Activated B cell treated with CpG ODN at 0.5 μM for 24 hours (primary cell): ENCODE measurements around the gene CIPC. TPM values are rescaled to one million over a fixed set of nuclear protein-coding genes. Genes with fewer than 3 reads are reported as not detected.

Source experiments
- ATAC-seq: fragments of 200-7000 bp; cut with Tn5 transposase; one replicate; pipeline ENCODE4 v1.10.0; 2021; ENCODE audit warnings: low read depth, mild to moderate bottlenecking, moderate library complexity
- CTCF ChIA-PET: fragments of 350-600 bp; sonication (Branson Sonifier 250); formaldehyde crosslinking; loops from one replicate; lab custom pipeline; 2021; ENCODE audit warnings: antibody characterized with exemption; lab: Charles Lee
- POLR2A ChIA-PET: fragments of 350-600 bp; sonication (Branson Sonifier 250); formaldehyde crosslinking; loops from one replicate; lab custom pipeline; 2021; ENCODE audit warnings: antibody characterized with exemption; lab: Charles Lee
- DNase-seq: peaks from one replicate; pipeline ENCODE4 v3.0.0; 2022
- H3K27ac Mint-ChIP-seq: one replicate; pipeline ENCODE4 v1.8.0; 2020; ENCODE audit warnings: mixed read lengths
- H3K27me3 Mint-ChIP-seq: one replicate; pipeline ENCODE4 v1.8.0; 2021; ENCODE audit warnings: mixed read lengths
- H3K36me3 Mint-ChIP-seq: one replicate; pipeline ENCODE4 v1.8.0; 2021; ENCODE audit warnings: low read depth, mixed read lengths
- H3K4me1 Mint-ChIP-seq: one replicate; pipeline ENCODE4 v1.8.0; 2021; ENCODE audit warnings: mixed read lengths
- H3K4me3 Mint-ChIP-seq: one replicate; pipeline ENCODE4 v1.8.0; 2020; ENCODE audit warnings: mild to moderate bottlenecking, mixed read lengths
- H3K9me3 Mint-ChIP-seq: one replicate; pipeline ENCODE4 v1.8.0; 2020; ENCODE audit warnings: mixed read lengths
- intact Hi-C: fragments of 100-400 bp; cut with micrococcal nuclease; formaldehyde crosslinking; loops from one replicate; pipeline ENCODE4 v1.15.1; 2024
- total RNA-seq: library from RNA; stranded (reverse); gene quantifications from 2 replicates; pipeline ENCODE4 v1.2.3, GENCODE V29; 2022
- TF ChIP-seq, protein P1 (sequence below): fragments of 200-600 bp; IDR thresholded peaks from one replicate; pipeline ENCODE4 v1.8.0; 2022; ENCODE audit warnings: antibody characterized with exemption, mild to moderate bottlenecking

The CIPC gene
- total RNA-seq, 1 donor from 2014 or later = 26.6 TPM

GRCh38 chr14:77142005-77142800 is 44.1 kb downstream of the CIPC start:
- peaks cover 68% of the 10 kb centered on the region for H3K27me3 Mint-ChIP-seq
- peak overlapping the region; percentile 71 for H3K4me3 Mint-ChIP-seq
- CTCF ChIA-PET = interaction anchor here (1.2 to 1.8 kb wide), 2 partner anchors 10 to 33 kb away, joined by 4 to 7 read pairs; no protein-coding TSS in a partner anchor
- H3K4me1 Mint-ChIP-seq = peaks cover 26% of the 10 kb centered on the region
- POLR2A ChIA-PET = interaction anchor here (0.6 to 1.3 kb wide), 3 partner anchors 18 to 428 kb away, joined by 3 to 4 read pairs (median 4); no protein-coding TSS in a partner anchor
- no peaks in the 10 kb centered on the region for H3K9me3 Mint-ChIP-seq
- ATAC-seq (no peak), DNase-seq (no peak)
- H3K36me3 Mint-ChIP-seq = no peaks in the 10 kb centered on the region
- intact Hi-C loops = loop anchor here (5.0 kb wide), 1 partner anchor 160 kb away; no protein-coding TSS in a partner anchor
- H3K27ac Mint-ChIP-seq = no peak overlapping the region
- TF ChIP-seq, protein P1, sequence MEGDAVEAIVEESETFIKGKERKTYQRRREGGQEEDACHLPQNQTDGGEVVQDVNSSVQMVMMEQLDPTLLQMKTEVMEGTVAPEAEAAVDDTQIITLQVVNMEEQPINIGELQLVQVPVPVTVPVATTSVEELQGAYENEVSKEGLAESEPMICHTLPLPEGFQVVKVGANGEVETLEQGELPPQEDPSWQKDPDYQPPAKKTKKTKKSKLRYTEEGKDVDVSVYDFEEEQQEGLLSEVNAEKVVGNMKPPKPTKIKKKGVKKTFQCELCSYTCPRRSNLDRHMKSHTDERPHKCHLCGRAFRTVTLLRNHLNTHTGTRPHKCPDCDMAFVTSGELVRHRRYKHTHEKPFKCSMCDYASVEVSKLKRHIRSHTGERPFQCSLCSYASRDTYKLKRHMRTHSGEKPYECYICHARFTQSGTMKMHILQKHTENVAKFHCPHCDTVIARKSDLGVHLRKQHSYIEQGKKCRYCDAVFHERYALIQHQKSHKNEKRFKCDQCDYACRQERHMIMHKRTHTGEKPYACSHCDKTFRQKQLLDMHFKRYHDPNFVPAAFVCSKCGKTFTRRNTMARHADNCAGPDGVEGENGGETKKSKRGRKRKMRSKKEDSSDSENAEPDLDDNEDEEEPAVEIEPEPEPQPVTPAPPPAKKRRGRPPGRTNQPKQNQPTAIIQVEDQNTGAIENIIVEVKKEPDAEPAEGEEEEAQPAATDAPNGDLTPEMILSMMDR = no peak

- TF ChIP-seq, protein P1 = no peak
- H3K4me3 Mint-ChIP-seq = no peak overlapping the region
- CTCF ChIA-PET = interaction anchor here (1.1 to 1.8 kb wide), 2 partner anchors 9 to 173 kb away, joined by 4 to 7 read pairs; no protein-coding TSS in a partner anchor
- ATAC-seq (no peak), DNase-seq (no peak)
- H3K27ac Mint-ChIP-seq = no peak overlapping the region
- H3K27me3 Mint-ChIP-seq = peaks cover 65% of the 10 kb centered on the region
- H3K9me3 Mint-ChIP-seq = no peaks in the 10 kb centered on the region
- H3K4me1 Mint-ChIP-seq = peaks cover 26% of the 10 kb centered on the region
- POLR2A ChIA-PET = no interaction called here
- intact Hi-C loops = loop anchor here (5.0 kb wide), 1 partner anchor 159 kb away; no protein-coding TSS in a partner anchor
- no peaks in the 10 kb centered on the region for H3K36me3 Mint-ChIP-seq
These were observed 45.0 kb downstream of the CIPC start for GRCh38 chr14:77143071-77143470.

GRCh38 chr14:77144412-77145115 is 46.5 kb downstream of the CIPC start:
- Mint-ChIP-seq H3K27ac (no peak overlapping the region), H3K36me3 (no peaks in the 10 kb centered on the region), H3K4me1 (peaks cover 18% of the 10 kb centered on the region), H3K27me3 (peaks cover 55% of the 10 kb centered on the region), H3K9me3 (no peaks in the 10 kb centered on the region), H3K4me3 (no peak overlapping the region)
- ATAC-seq = no peak
- no peak for DNase-seq
- POLR2A ChIA-PET = no interaction called here
- TF ChIP-seq, protein P1 = no peak
- CTCF ChIA-PET = no interaction called here
- intact Hi-C loops = loop anchor here (5.0 kb wide), 1 partner anchor 158 kb away; no protein-coding TSS in a partner anchor

GRCh38 chr14:77145975-77146740 is 48.1 kb downstream of the CIPC start:
- DNase-seq (no peak), ATAC-seq (no peak)
- Mint-ChIP-seq H3K9me3 (no peaks in the 10 kb centered on the region), H3K36me3 (no peaks in the 10 kb centered on the region), H3K27me3 (peaks cover 46% of the 10 kb centered on the region), H3K4me1 (peaks cover 7% of the 10 kb centered on the region), H3K27ac (no peak overlapping the region), H3K4me3 (no peak overlapping the region)
- TF ChIP-seq, protein P1 = no peak
- ChIA-PET POLR2A (no interaction called here), CTCF (interaction anchor here (1.0 to 1.3 kb wide), 2 partner anchors 9 to 75 kb away, joined by 3 read pairs; no protein-coding TSS in a partner anchor)
- intact Hi-C loops = no loop called here
